ENCODE results near the gene GLA. TPM values are rescaled to one million over a fixed set of nuclear protein-coding genes. Genes with fewer than 3 reads are reported as not detected.
A peak's percentile ranks its signal among the peaks of the same experiment; 100 is the strongest.

The GLA gene
- total RNA-seq, result 32.3 TPM

- DNase-seq (ENCODE audit: low read depth in 2 of 3, low spot score in 2 of 3), result peak; percentile 80 to 97 (median 93)
These were observed at the start of gene GLA, which contains the start of gene HNRNPH2 for GRCh38 chrX:101407748-101408531. GLA (minus strand) TSS chrX:101407925; CDS start chrX:101407903, 22 bp downstream. HNRNPH2 (plus strand) TSS chrX:101408222; CDS start chrX:101411989, 3,767 bp downstream.

- DNase-seq (ENCODE audit: low read depth in 2 of 3, low spot score in 2 of 3), result peak in 1 of 3 donors; percentile 26
These were observed 44.3 kb upstream of the GLA start for GRCh38 chrX:101452056-101452455.

GRCh38 chrX:101450961-101451360 is 43.2 kb upstream of the GLA start:
- no peak for DNase-seq (ENCODE audit: low read depth in 2 of 3, low spot score in 2 of 3)

- no peak for DNase-seq (ENCODE audit: low read depth in 2 of 3, low spot score in 2 of 3)
These were observed 42.4 kb upstream of the GLA start for GRCh38 chrX:101450085-101450484.

GRCh38 chrX:101449279-101449678 is 41.6 kb upstream of the GLA start:
- no peak for DNase-seq (ENCODE audit: low read depth in 2 of 3, low spot score in 2 of 3)

- no peak for DNase-seq (ENCODE audit: low read depth in 2 of 3, low spot score in 2 of 3)
These were observed 34.4 kb upstream of the GLA start for GRCh38 chrX:101442085-101442484.

- no peak for DNase-seq (ENCODE audit: low read depth in 2 of 3, low spot score in 2 of 3)
These were observed 22.8 kb upstream of the GLA start for GRCh38 chrX:101430457-101431078.

GRCh38 chrX:101429934-101430333 is 22.2 kb upstream of the GLA start:
- no peak for DNase-seq (ENCODE audit: low read depth in 2 of 3, low spot score in 2 of 3)

GRCh38 chrX:101427954-101428353 is 20.2 kb upstream of the GLA start:
- DNase-seq (ENCODE audit: low read depth in 2 of 3, low spot score in 2 of 3), result no peak

- DNase-seq (ENCODE audit: low read depth in 2 of 3, low spot score in 2 of 3), result no peak
These were observed 11.8 kb upstream of the GLA start for GRCh38 chrX:101419489-101419888.

- DNase-seq (ENCODE audit: low read depth in 2 of 3, low spot score in 2 of 3), result peak in 1 of 3 donors; percentile 44
These were observed 10.5 kb upstream of the GLA start for GRCh38 chrX:101417981-101418841.

- no peak for DNase-seq (ENCODE audit: low read depth in 2 of 3, low spot score in 2 of 3)
These were observed 9.5 kb upstream of the GLA start for GRCh38 chrX:101417190-101417589.

GRCh38 chrX:101416691-101417090 is 9.0 kb upstream of the GLA start:
- no peak for DNase-seq (ENCODE audit: low read depth in 2 of 3, low spot score in 2 of 3)

GRCh38 chrX:101415180-101416145 is 7.7 kb upstream of the GLA start:
- DNase-seq (ENCODE audit: low read depth in 2 of 3, low spot score in 2 of 3), result peak in 2 of 3 donors; percentile 55 to 82

GRCh38 chrX:101411984-101412383 is 4.3 kb upstream of the GLA start:
- no peak for DNase-seq (ENCODE audit: low read depth in 2 of 3, low spot score in 2 of 3)

GRCh38 chrX:101410461-101410860 is 2.7 kb upstream of the GLA start:
- DNase-seq (ENCODE audit: low read depth in 2 of 3, low spot score in 2 of 3), result no peak

- no peak for DNase-seq (ENCODE audit: low read depth in 2 of 3, low spot score in 2 of 3)
These were observed 1.3 kb upstream of the GLA start for GRCh38 chrX:101409043-101409442.

- no peak for DNase-seq (ENCODE audit: low read depth in 2 of 3, low spot score in 2 of 3)
These were observed 762 bp upstream of the GLA start for GRCh38 chrX:101408532-101408841.

GRCh38 chrX:101407167-101407747 is 468 bp downstream of the GLA start:
- DNase-seq (ENCODE audit: low read depth in 2 of 3, low spot score in 2 of 3), result peak in 1 of 3 donors; percentile 54

- no peak for DNase-seq (ENCODE audit: low read depth in 2 of 3, low spot score in 2 of 3)
These were observed 7.9 kb downstream of the GLA start for GRCh38 chrX:101399825-101400224.
